WTC11 (cell line): ENCODE data around the gene SRSF1.

Experiments used
- ATF2 ChIP-seq: sonication (generic); formaldehyde crosslinking; IDR thresholded peaks from 2 replicates; pipeline ENCODE4 v1.8.1; 2022; ENCODE audit warnings: low read depth, missing genetic modification reagents, borderline replicate concordance
- ATF3 ChIP-seq: sonication (generic); formaldehyde crosslinking; conservative IDR thresholded peaks from 2 replicates; pipeline ENCODE4 v1.8.1; 2022; ENCODE audit warnings: mild to moderate bottlenecking, missing genetic modification reagents
- ATF6 ChIP-seq: sonication (generic); formaldehyde crosslinking; IDR thresholded peaks from 2 replicates; pipeline ENCODE4 v1.8.1; 2023; ENCODE audit warnings: mild to moderate bottlenecking, missing genetic modification reagents
- CBFB ChIP-seq: sonication (generic); formaldehyde crosslinking; IDR thresholded peaks from 2 replicates; pipeline ENCODE4 v1.8.1; 2022; ENCODE audit warnings: mild to moderate bottlenecking, low read depth, missing genetic modification reagents
- CTCF ChIP-seq: fragments of 200-600 bp; IDR thresholded peaks from 2 replicates; pipeline ENCODE4 v1.8.0; 2022; ENCODE audit warnings: antibody characterized with exemption
- KAT7 ChIP-seq: sonication (generic); formaldehyde crosslinking; IDR thresholded peaks from 2 replicates; pipeline ENCODE4 v1.8.1; 2023; ENCODE audit warnings: missing genetic modification reagents, mild to moderate bottlenecking, borderline replicate concordance
- MAX ChIP-seq: sonication (generic); formaldehyde crosslinking; IDR thresholded peaks from 2 replicates; pipeline ENCODE4 v1.8.0; 2022; ENCODE audit warnings: mild to moderate bottlenecking, missing genetic modification reagents
- MXD4 ChIP-seq: fragments of 250-450 bp; sonication (Bioruptor Pico); IDR thresholded peaks from 2 replicates; pipeline ENCODE4 v1.8.0; 2021; ENCODE audit warnings: mild to moderate bottlenecking, moderate library complexity, borderline replicate concordance
- MYBL2 ChIP-seq: sonication (generic); formaldehyde crosslinking; IDR thresholded peaks from 2 replicates; pipeline ENCODE4 v1.8.1; 2023; ENCODE audit warnings: mild to moderate bottlenecking, moderate library complexity, missing genetic modification reagents
- NFYB ChIP-seq: sonication (generic); formaldehyde crosslinking; conservative IDR thresholded peaks from 2 replicates; pipeline ENCODE4 v1.8.0; 2022; ENCODE audit warnings: low read depth, missing genetic modification reagents
- PREB ChIP-seq: sonication (generic); formaldehyde crosslinking; IDR thresholded peaks from 2 replicates; pipeline ENCODE4 v1.8.1; 2022; ENCODE audit warnings: mild to moderate bottlenecking, missing genetic modification reagents, moderate library complexity, borderline replicate concordance
- SMAD3 ChIP-seq: sonication (generic); formaldehyde crosslinking; IDR thresholded peaks from 2 replicates; pipeline ENCODE4 v1.8.0; 2022; ENCODE audit warnings: missing genetic modification reagents, mild to moderate bottlenecking, borderline replicate concordance
- SP1 ChIP-seq: sonication (generic); formaldehyde crosslinking; conservative IDR thresholded peaks from 2 replicates; pipeline ENCODE4 v1.8.1; 2022; ENCODE audit warnings: missing genetic modification reagents
- USF2 ChIP-seq: sonication (generic); formaldehyde crosslinking; IDR thresholded peaks from 2 replicates; pipeline ENCODE4 v1.8.1; 2023; ENCODE audit warnings: mild to moderate bottlenecking, missing genetic modification reagents, moderate library complexity

- no peak for TF ChIP-seq MAX (CRISPR knock-in tag)
- TF ChIP-seq ATF6 (CRISPR knock-in tag): no peak
- TF ChIP-seq ATF3 (CRISPR knock-in tag): no peak
- TF ChIP-seq CBFB (CRISPR knock-in tag): no peak
- TF ChIP-seq MYBL2: no peak
- TF ChIP-seq MXD4 (CRISPR knock-in tag): no peak
- no peak for TF ChIP-seq PREB
- no peak for TF ChIP-seq SMAD3 (CRISPR knock-in tag)
- TF ChIP-seq CTCF: no peak
- no peak for TF ChIP-seq USF2
- no peak for TF ChIP-seq NFYB
- TF ChIP-seq ATF2 (CRISPR knock-in tag): no peak
- no peak for TF ChIP-seq SP1 (CRISPR knock-in tag)
- no peak for TF ChIP-seq KAT7 (CRISPR knock-in tag)
These were observed 43.9 kb downstream of the SRSF1 start for GRCh38 chr17:57963149-57963511.
